AG09309 (cell line): ENCODE data around the gene MAN2A2.

Experiments
- DNase-seq: peaks from one replicate; pipeline ENCODE4 v3.0.0-alpha.2; 2010; ENCODE audit warnings: low read depth
- H3K4me3 ChIP-seq: 2 replicates; pipeline ENCODE4 v1.5.1; 2011; ENCODE audit warnings: mild to moderate bottlenecking, low read depth, low read length, moderate library complexity; ENCODE audit not compliant: control insufficient read depth
- TF ChIP-seq, protein P1 (sequence below): IDR thresholded peaks from 2 replicates; pipeline ENCODE4 v1.5.1; 2011; ENCODE audit warnings: mild to moderate bottlenecking, low read depth, low read length, inconsistent platforms; ENCODE audit not compliant: insufficient read depth, control insufficient read depth; ENCODE audit errors: missing control alignments

The MAN2A2 gene

GRCh38 chr15:90889313-90889730, 13.8 kb upstream of the MAN2A2 start:
- TF ChIP-seq, protein P1, sequence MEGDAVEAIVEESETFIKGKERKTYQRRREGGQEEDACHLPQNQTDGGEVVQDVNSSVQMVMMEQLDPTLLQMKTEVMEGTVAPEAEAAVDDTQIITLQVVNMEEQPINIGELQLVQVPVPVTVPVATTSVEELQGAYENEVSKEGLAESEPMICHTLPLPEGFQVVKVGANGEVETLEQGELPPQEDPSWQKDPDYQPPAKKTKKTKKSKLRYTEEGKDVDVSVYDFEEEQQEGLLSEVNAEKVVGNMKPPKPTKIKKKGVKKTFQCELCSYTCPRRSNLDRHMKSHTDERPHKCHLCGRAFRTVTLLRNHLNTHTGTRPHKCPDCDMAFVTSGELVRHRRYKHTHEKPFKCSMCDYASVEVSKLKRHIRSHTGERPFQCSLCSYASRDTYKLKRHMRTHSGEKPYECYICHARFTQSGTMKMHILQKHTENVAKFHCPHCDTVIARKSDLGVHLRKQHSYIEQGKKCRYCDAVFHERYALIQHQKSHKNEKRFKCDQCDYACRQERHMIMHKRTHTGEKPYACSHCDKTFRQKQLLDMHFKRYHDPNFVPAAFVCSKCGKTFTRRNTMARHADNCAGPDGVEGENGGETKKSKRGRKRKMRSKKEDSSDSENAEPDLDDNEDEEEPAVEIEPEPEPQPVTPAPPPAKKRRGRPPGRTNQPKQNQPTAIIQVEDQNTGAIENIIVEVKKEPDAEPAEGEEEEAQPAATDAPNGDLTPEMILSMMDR = no peak
- no peak for DNase-seq
- no peak overlapping the region for H3K4me3 ChIP-seq

GRCh38 chr15:90889736-90890456, 13.2 kb upstream of the MAN2A2 start:
- TF ChIP-seq, protein P1 = no peak
- H3K4me3 ChIP-seq = no peak overlapping the region
- DNase-seq = no peak

- no peak for DNase-seq
- TF ChIP-seq, protein P1 = no peak
Observed at GRCh38 chr15:90890839-90891238, 12.3 kb upstream of the MAN2A2 start.

GRCh38 chr15:90891346-90891949, 11.7 kb upstream of the MAN2A2 start:
- no peak for DNase-seq
- TF ChIP-seq, protein P1 = no peak
- no peak overlapping the region for H3K4me3 ChIP-seq

More at GRCh38 chr15:90890839-90891238, 12.3 kb upstream of the MAN2A2 start:
- no peak overlapping the region for H3K4me3 ChIP-seq

- TF ChIP-seq, protein P1 = no peak
Observed at GRCh38 chr15:90892023-90892422, 11.1 kb upstream of the MAN2A2 start.

DNA sequence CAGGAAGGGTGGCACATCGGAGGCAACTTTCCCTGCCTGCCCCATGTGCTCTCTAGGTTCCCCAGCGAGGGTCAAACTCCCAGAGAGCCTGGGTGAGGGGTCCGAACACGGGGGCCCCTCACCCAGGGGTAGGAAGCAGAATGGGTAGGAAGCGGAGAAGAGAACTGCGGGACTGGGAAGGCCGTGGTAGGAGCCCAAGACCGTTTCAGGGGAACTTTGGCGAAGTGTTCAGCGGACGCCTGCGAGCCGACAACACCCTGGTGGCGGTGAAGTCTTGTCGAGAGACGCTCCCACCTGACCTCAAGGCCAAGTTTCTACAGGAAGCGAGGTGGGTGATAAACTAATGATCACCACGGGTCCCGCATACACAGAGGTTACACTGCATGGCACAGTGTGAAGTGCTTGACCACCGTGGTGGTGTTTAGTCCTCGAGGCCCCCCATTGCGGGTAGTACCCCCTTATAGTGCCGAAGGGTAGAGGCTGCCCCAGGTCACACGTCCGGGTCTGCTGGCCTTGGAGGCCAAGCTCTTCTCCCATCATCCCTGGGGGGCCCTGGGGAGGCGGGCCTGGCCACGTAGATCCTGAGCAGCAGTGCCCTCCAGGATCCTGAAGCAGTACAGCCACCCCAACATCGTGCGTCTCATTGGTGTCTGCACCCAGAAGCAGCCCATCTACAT, 10.5 kb upstream of the MAN2A2 start:
- DNase-seq = no peak
- TF ChIP-seq, protein P1 = no peak
- no peak overlapping the region for H3K4me3 ChIP-seq

More at GRCh38 chr15:90892023-90892422, 11.1 kb upstream of the MAN2A2 start:
- H3K4me3 ChIP-seq = no peak overlapping the region
- DNase-seq = no peak
